Neural progenitor cell (in vitro differentiated cells): Measurements from ENCODE around the gene ENDOG. TPM values are rescaled to one million over a fixed set of nuclear protein-coding genes. Genes with fewer than 3 reads are reported as not detected.
A peak's percentile ranks its signal among the peaks of the same experiment; 100 is the strongest.

Experiments
- DNase-seq: peaks from one replicate; pipeline ENCODE4 v3.0.0-alpha.2; 2016; ENCODE audit warnings: low spot score
- H2AFZ ChIP-seq: fragments of 200-600 bp; sonication (generic); replicated peaks from 2 replicates; pipeline ENCODE4 v1.6.1; 2016; ENCODE audit warnings: antibody characterized with exemption
- H3F3A ChIP-seq: fragments of 200-600 bp; sonication (generic); 2 replicates; pipeline ENCODE4 v1.6.1; 2016; ENCODE audit warnings: antibody characterized with exemption, low read depth
- H3K27ac ChIP-seq: fragments of 200-600 bp; sonication (generic); 2 replicates; pipeline ENCODE4 v1.5.1; 2016; ENCODE audit warnings: mild to moderate bottlenecking
- H3K27me3 ChIP-seq: fragments of 200-600 bp; sonication (generic); 2 replicates; pipeline ENCODE4 v1.6.1; 2016; ENCODE audit warnings: mild to moderate bottlenecking, moderate library complexity
- H3K36me3 ChIP-seq: fragments of 200-600 bp; sonication (generic); 2 replicates; pipeline ENCODE4 v1.5.1; 2016
- H3K4me1 ChIP-seq: fragments of 200-600 bp; sonication (generic); 2 replicates; pipeline ENCODE4 v1.6.1; 2016; ENCODE audit warnings: mixed run types
- H3K4me2 ChIP-seq: fragments of 200-600 bp; sonication (generic); 2 replicates; pipeline ENCODE4 v1.6.1; 2016
- H3K4me3 ChIP-seq: fragments of 200-600 bp; sonication (generic); 2 replicates; pipeline ENCODE4 v1.5.1; 2016
- H3K79me2 ChIP-seq: fragments of 200-600 bp; sonication (generic); 2 replicates; pipeline ENCODE4 v1.6.1; 2016; ENCODE audit warnings: low read depth
- H3K9ac ChIP-seq: fragments of 200-600 bp; sonication (generic); 2 replicates; pipeline ENCODE4 v1.6.1; 2016
- H3K9me3 ChIP-seq: fragments of 200-600 bp; sonication (generic); 2 replicates; pipeline ENCODE4 v1.5.1; 2016; ENCODE audit warnings: low read depth
- H4K20me1 ChIP-seq: fragments of 200-600 bp; sonication (generic); 2 replicates; pipeline ENCODE4 v1.6.1; 2016; ENCODE audit warnings: low read depth
- H3K27ac Mint-ChIP-seq: 3 replicates; pipeline ENCODE4 v1.8.0; 2021; ENCODE audit warnings: mixed read lengths
- H3K27me3 Mint-ChIP-seq: 2 replicates; pipeline ENCODE4 v1.8.0; 2022; ENCODE audit warnings: low read depth, mild to moderate bottlenecking, inconsistent platforms, moderate library complexity, mixed read lengths; ENCODE audit not compliant: insufficient read depth
- H3K36me3 Mint-ChIP-seq: 3 replicates; pipeline ENCODE4 v1.8.0; 2021; ENCODE audit warnings: mixed read lengths
- H3K4me1 Mint-ChIP-seq: 3 replicates; pipeline ENCODE4 v1.8.0; 2021; ENCODE audit warnings: mixed read lengths
- H3K4me3 Mint-ChIP-seq: 3 replicates; pipeline ENCODE4 v1.8.0; 2021; ENCODE audit warnings: mild to moderate bottlenecking, moderate library complexity, mixed read lengths
- H3K9me3 Mint-ChIP-seq: 3 replicates; pipeline ENCODE4 v1.8.0; 2020; ENCODE audit warnings: mixed read lengths
- EZH2 ChIP-seq: fragments of 200-600 bp; sonication (generic); IDR thresholded peaks from 2 replicates; pipeline ENCODE4 v1.6.1; 2017; ENCODE audit warnings: antibody characterized with exemption, mild to moderate bottlenecking, moderate library complexity
- EZH2phosphoT487 ChIP-seq: fragments of 200-600 bp; sonication (generic); IDR thresholded peaks from 2 replicates; pipeline ENCODE4 v1.6.1; 2017; ENCODE audit warnings: antibody characterized with exemption
- total RNA-seq: library from RNA; depleted of rRNA; stranded (reverse); fragments of >200 nt; gene quantifications from 2 replicates; pipeline ENCODE4 v1.2.3, GENCODE V29; 2015; ENCODE audit warnings: low replicate concordance
- TF ChIP-seq, protein P1 (sequence below): fragments of 200-600 bp; sonication (generic); IDR thresholded peaks from 2 replicates; pipeline ENCODE4 v1.5.1; 2017; ENCODE audit warnings: antibody characterized with exemption, mild to moderate bottlenecking

ENDOG gene
- total RNA-seq, 1 donor from 2014 or later: 3.2 TPM

DNA sequence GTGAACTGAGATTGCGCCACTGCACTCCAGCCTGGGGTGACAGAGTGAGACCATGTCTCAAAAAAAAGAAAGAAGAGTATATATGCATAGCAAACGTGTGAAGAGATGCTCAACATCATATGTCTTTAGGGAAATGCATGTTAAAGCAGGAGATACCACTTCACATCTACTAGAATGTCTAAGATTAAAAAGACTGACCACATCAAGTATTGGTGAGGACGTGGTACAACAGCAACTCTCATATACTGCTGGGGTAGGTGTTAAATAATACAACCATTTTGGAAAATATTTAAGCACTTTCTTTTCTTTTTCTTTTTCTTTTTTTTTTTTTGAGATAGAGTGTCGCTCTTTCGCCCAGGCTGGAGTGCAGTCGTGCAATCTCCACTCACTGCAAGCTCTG lies 32.9 kb upstream of the ENDOG start:
- TF ChIP-seq EZH2phosphoT487: no peak
- no peak for TF ChIP-seq EZH2
- TF ChIP-seq, protein P1, sequence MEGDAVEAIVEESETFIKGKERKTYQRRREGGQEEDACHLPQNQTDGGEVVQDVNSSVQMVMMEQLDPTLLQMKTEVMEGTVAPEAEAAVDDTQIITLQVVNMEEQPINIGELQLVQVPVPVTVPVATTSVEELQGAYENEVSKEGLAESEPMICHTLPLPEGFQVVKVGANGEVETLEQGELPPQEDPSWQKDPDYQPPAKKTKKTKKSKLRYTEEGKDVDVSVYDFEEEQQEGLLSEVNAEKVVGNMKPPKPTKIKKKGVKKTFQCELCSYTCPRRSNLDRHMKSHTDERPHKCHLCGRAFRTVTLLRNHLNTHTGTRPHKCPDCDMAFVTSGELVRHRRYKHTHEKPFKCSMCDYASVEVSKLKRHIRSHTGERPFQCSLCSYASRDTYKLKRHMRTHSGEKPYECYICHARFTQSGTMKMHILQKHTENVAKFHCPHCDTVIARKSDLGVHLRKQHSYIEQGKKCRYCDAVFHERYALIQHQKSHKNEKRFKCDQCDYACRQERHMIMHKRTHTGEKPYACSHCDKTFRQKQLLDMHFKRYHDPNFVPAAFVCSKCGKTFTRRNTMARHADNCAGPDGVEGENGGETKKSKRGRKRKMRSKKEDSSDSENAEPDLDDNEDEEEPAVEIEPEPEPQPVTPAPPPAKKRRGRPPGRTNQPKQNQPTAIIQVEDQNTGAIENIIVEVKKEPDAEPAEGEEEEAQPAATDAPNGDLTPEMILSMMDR: no peak
- Histone ChIP-seq H3K27ac (no peak overlapping the region), H3K36me3 (no peaks in the 10 kb centered on the region), H3K4me3 (no peak overlapping the region), H3K4me1 (peaks cover 7% of the 10 kb centered on the region), H3K9ac (no peak overlapping the region), H2AFZ (no peak overlapping the region), H3K9me3 (no peaks in the 10 kb centered on the region), H3K27me3 (no peaks in the 10 kb centered on the region), H3K4me2 (no peak overlapping the region), H4K20me1 (no peaks in the 10 kb centered on the region), H3K79me2 (peaks cover 13% of the 10 kb centered on the region), H3F3A (peaks cover 19% of the 10 kb centered on the region)
- Mint-ChIP-seq H3K4me3 (no peak overlapping the region), H3K4me1 (peaks cover 11% of the 10 kb centered on the region), H3K27ac (no peak overlapping the region), H3K36me3 (peaks cover 3% of the 10 kb centered on the region), H3K9me3 (peaks cover 5% of the 10 kb centered on the region), H3K27me3 (no peaks in the 10 kb centered on the region)
- no peak for DNase-seq

GRCh38 chr9:128786681-128787601 lies 31.4 kb upstream of the ENDOG start, which contains the start of gene TBC1D13:
Gene TBC1D13, plus strand, starts transcription at chr9:128787253. Its CDS starts 101 bp downstream, at chr9:128787354.
- H3K36me3 ChIP-seq: no peaks in the 10 kb centered on the region
- H3K27ac ChIP-seq: no peak within 1 kb of the TSS
- H3K4me2 ChIP-seq: peak within 1 kb of the TSS; percentile 95
- Mint-ChIP-seq H3K4me1 (peaks cover 11% of the 10 kb centered on the region), H3K9me3 (no peaks in the 10 kb centered on the region), H3K27ac (peak within 1 kb of the TSS; percentile 81), H3K36me3 (no peaks in the 10 kb centered on the region), H3K27me3 (no peaks in the 10 kb centered on the region), H3K4me3 (peak within 1 kb of the TSS; percentile 96)
- H3K4me3 ChIP-seq: peak within 1 kb of the TSS; percentile 96
- no peaks in the 10 kb centered on the region for H3K27me3 ChIP-seq
- DNase-seq: peak; percentile 94
- peaks cover 19% of the 10 kb centered on the region for H3F3A ChIP-seq
- no peaks in the 10 kb centered on the region for H4K20me1 ChIP-seq
- peaks cover 7% of the 10 kb centered on the region for H3K4me1 ChIP-seq
- H3K79me2 ChIP-seq: peaks cover 13% of the 10 kb centered on the region
- no peaks in the 10 kb centered on the region for H3K9me3 ChIP-seq
- TF ChIP-seq, protein P1: no peak
- TF ChIP-seq EZH2phosphoT487: no peak
- H3K9ac ChIP-seq: peak within 1 kb of the TSS; percentile 64
- peak within 1 kb of the TSS; percentile 97 for H2AFZ ChIP-seq

- Mint-ChIP-seq H3K27me3 (no peaks in the 10 kb centered on the region), H3K36me3 (no peaks in the 10 kb centered on the region), H3K9me3 (no peaks in the 10 kb centered on the region), H3K4me1 (peaks cover 11% of the 10 kb centered on the region), H3K27ac (peak overlapping the region; percentile 81), H3K4me3 (peak overlapping the region; percentile 96)
- Histone ChIP-seq H3K79me2 (peaks cover 13% of the 10 kb centered on the region), H3K27ac (no peak overlapping the region), H2AFZ (peak overlapping the region; percentile 97), H3K9ac (peak overlapping the region; percentile 64), H3K9me3 (no peaks in the 10 kb centered on the region), H3K27me3 (no peaks in the 10 kb centered on the region), H3K36me3 (no peaks in the 10 kb centered on the region), H3K4me2 (peak overlapping the region; percentile 95), H3F3A (peaks cover 19% of the 10 kb centered on the region), H4K20me1 (no peaks in the 10 kb centered on the region), H3K4me1 (peaks cover 7% of the 10 kb centered on the region), H3K4me3 (peak overlapping the region; percentile 96)
- no peak for TF ChIP-seq EZH2phosphoT487
- no peak for TF ChIP-seq EZH2
- TF ChIP-seq, protein P1: no peak
- no peak for DNase-seq
These were observed 30.6 kb upstream of the ENDOG start for GRCh38 chr9:128787659-128788058.
